ENCODE data around the gene ICOS.
"Not testable (repeated sequence)": the region's sequence is repeated elsewhere in the genome, so short reads cannot be mapped to it uniquely, and the experiment has no call there.

Gene ICOS

GRCh38 chr2:203973676-203974075 lies 37.1 kb downstream of the ICOS start:
- DNase-seq (ENCODE audit: low read depth), result no peak

GRCh38 chr2:203975912-203976311 lies 39.3 kb downstream of the ICOS start:
- no peak for DNase-seq (ENCODE audit: low read depth)

DNA sequence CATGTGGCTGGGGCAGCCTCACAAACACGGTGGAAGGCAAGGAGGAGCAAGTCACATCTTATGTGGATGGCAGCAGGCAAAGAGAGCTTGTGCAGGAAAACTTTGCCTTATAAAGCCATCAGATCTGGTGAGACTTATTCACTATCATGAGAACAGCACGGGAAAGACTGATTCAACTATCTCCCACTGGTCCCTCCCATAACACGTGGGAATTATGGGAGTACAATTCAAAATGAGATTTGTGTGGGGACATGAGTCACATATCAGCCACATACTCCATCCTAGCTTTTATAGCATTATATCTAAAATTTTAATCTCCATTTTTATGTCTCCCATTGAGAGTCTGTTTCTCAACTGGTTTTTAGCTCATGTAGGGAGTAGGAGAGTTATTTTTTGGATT lies 45.7 kb downstream of the ICOS start:
- DNase-seq (ENCODE audit: low read depth), result no peak

GRCh38 chr2:203983064-203983715 lies 46.6 kb downstream of the ICOS start:
- DNase-seq (ENCODE audit: low read depth), result no peak

GRCh38 chr2:203985978-203986377 lies 49.4 kb downstream of the ICOS start:
- not testable (repeated sequence) for DNase-seq (ENCODE audit: low read depth)

GRCh38 chr2:203987959-203988358 lies 51.4 kb downstream of the ICOS start:
- no peak for DNase-seq (ENCODE audit: low read depth)

DNA sequence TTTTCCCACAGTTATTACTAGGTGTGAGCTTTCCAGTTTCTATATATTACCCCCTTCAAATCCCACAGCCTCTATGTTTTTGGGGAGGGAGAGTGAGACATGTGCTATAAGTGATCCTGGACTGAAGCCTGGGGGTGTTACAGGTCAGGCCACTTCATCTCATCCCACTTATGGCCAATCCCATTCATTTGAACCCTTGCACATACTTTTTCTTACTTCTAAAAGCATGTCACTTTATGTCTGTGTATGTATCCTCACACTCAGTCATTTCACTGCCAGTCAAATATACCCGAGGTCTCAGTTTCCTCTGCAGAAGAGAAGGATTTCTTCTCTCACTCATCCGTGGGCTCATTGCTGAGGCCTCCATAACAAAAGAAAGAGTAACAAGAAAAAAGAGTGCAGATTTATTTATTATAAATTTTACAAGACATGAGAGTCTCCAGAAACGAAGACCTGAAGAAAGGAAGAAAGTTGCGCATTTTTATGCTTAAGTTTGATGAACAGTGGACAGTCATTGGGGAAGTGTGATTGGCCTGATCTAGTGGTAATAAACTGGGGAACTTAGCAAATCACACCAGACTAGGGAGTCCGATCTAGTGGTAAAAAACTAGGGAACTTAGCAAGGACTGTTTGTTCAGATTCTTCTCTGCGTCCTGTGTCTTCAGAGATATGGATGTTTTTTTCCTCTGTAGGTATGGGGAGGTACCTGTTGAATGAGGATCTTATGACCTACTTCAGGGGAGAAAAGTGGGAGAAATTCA lies 52.1 kb downstream of the ICOS start:
- no peak for DNase-seq (ENCODE audit: low read depth)

DNA sequence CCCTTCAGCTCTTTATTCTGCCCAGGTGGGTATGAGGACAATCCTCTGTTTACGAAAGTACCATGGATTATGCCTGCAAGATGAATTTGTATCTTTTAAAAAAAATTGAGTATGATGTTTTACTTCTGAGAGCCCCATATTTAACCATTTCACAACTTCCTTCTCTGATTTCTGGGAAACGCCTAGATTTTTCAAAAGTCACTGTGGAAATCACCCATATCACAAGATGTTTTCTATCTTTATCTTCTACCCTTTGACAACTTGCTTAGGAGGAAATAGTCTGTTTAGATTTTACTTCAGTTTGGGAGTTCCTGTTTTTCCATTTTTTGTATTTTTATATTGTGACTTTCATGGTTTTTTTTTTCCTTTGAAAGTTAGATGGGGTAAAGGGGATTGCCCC lies 53.0 kb downstream of the ICOS start:
- no peak for DNase-seq (ENCODE audit: low read depth)

GRCh38 chr2:203992509-203992908 lies 55.9 kb downstream of the ICOS start:
- DNase-seq (ENCODE audit: low read depth), result no peak

DNA sequence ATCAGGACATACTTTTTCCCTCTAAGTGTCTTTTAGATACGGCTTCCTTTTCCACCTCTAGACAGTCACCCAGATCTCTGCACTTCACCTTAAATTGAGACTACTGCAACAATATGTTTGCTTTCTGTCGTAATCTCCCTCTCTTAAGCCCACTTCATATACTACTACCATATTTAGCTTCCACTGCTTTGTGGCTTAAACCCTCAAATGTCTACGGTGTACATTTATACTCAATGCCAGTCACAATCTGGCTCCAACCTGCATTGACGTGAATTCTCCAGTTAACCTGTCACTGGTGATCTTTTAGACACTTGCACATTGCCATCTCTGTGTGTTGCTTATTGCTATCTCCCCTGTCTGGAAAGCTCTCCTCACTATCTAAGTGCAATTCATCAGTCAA lies 56.4 kb downstream of the ICOS start:
- DNase-seq (ENCODE audit: low read depth), result no peak

DNA sequence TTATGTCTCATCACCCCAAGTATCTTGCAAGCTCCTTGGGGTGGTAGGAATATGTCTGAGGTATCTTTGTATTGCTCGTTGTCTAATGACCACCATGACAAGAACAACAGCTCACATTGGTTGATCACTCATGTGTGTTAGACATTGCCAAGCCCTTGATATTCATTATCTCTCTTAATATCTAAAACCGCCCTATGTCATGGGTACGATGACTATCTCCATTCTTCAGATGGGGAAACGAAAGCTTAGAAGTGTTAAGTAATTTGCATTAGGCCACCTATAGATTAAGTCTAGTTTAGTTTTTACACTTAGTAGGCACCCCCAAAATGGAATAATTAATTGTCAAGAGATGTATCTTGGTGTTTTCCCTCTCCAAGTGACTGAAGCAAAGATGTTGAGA lies 57.0 kb downstream of the ICOS start:
- DNase-seq (ENCODE audit: low read depth), result no peak

DNA sequence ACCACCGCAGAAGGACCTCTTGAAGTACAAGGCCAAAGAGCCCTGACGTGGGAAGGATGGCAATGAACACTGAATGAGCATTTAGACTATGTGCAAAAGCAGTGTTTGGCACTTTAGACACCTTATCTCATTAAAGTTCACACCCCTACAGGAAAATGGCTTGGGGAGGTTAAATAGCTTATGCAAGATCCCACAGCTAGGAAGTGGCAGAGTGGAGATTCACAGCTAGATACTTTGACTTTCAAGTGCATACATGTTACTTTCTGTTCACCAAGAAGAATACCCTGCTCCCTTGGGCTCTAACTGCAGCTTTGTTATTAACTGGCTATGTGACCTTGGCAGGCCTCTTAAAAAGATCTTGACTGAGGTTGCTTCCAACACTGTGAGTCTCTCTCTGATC lies 58.2 kb downstream of the ICOS start:
- no peak for DNase-seq (ENCODE audit: low read depth)

DNA sequence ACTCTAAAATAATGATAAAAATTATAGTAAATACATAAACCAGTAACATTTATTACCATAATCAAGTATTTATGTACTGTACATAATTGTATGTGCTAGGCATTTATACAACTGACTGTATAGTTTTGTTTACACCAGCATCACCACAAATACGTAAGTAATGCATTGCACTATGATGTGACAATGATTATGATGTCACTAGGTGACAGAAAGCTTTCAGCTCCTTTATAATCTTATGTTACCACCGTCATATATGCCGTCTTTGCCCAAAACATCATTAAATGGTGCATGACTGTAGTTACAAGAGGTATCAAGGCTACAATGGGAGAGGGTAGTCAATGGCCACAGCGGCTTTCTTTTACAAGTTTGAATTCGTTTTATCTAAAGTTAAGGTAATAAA lies 60.1 kb downstream of the ICOS start:
- no peak for DNase-seq (ENCODE audit: low read depth)

DNA sequence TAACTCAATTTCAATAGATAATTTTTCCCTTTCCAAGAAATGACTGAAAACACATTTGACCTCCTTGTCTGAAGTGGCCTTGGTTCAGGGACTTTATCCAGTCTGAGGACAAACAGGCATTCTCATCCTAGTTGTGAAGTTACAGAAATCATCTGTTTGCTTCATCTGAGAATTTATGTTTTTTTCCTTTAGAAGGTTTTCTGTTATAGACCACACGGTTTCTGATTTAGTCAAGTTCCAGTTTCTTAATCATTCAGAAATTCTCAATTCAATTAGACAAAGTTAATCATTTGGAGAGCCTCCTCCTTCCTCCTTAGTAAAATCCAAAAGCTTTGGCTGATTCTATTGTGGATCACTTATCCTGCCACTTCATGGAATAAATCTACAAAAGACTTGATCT lies 60.9 kb downstream of the ICOS start:
- DNase-seq (ENCODE audit: low read depth), result no peak

GRCh38 chr2:203997980-203998809 lies 61.6 kb downstream of the ICOS start:
- peak; percentile 32 for DNase-seq (ENCODE audit: low read depth)

- no peak for DNase-seq (ENCODE audit: low read depth)
Measured at GRCh38 chr2:203999835-204000234, 63.3 kb downstream of the ICOS start.

DNA sequence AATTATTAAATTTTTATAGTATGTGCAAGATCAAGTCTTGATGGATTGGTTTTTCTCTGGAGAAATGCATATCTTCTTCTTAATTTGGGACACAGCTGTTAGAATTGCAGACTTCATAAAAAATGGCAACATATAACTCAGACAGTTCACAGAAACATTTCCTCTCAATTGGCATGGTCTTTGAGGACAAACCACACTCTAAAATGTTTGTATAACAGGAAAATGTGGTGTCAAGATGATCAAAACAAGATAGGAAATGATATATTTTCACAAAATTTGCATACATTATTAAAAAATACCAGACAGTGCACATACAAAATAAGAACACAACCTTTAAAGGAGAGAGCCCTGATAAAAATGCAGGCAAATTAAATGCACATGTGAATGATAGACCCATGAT lies 63.9 kb downstream of the ICOS start:
- DNase-seq (ENCODE audit: low read depth), result no peak

GRCh38 chr2:204003276-204003990 lies 66.9 kb downstream of the ICOS start:
- no peak for DNase-seq (ENCODE audit: low read depth)

GRCh38 chr2:204004912-204005311 lies 68.3 kb downstream of the ICOS start:
- DNase-seq (ENCODE audit: low read depth), result no peak

GRCh38 chr2:204005940-204006721 lies 69.6 kb downstream of the ICOS start:
- DNase-seq (ENCODE audit: low read depth), result no peak

GRCh38 chr2:204008352-204008751 lies 71.8 kb downstream of the ICOS start:
- DNase-seq (ENCODE audit: low read depth), result no peak
